Measurements from ENCODE around the gene MEIOSIN. TPM values are rescaled to one million over a fixed set of nuclear protein-coding genes. Genes with fewer than 3 reads are reported as not detected.

MEIOSIN gene
- polyA plus RNA-seq, 1 of the 3 experiments (the other 2 are of a cell fraction): 0.03 TPM

DNA sequence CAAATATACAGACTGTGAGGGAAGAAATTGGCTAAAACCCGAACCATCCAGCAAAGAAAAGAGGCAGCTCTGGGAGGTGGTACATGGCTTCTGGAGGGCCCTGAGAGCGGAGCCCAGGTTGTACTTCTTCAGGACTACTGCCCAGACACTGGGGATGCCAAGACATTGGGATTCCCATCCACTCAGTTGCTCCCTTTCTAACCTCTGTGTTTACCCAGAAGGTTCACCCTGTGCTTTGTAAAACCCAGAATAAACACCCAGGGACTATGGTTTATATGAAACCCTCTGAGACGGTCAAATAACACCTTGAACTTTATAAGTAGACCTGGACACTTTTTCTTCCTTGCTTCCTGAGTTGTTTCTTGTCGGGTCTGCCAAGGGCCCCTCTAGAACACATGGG, 9.7 kb downstream of the MEIOSIN start:
- H3K9ac ChIP-seq: no peak overlapping the region
- H2AFZ ChIP-seq (ENCODE audit: low read depth): no peak overlapping the region
- no peak overlapping the region for H3K27ac ChIP-seq (ENCODE audit: low read depth in 2 of 2, low read length in 1 of 2)
- no peak for DNase-seq
- no peaks in the 10 kb centered on the region for H3F3A ChIP-seq (replicated peaks; ENCODE audit: insufficient read depth)
- H3K9me3 ChIP-seq: no peaks in the 10 kb centered on the region
- no peak overlapping the region for H3K4me2 ChIP-seq
- no peaks in the 10 kb centered on the region for H3K4me1 ChIP-seq (ENCODE audit: control insufficient read depth in 1 of 2, insufficient read depth in 2 of 2, low read depth in 1 of 2, low read length in 1 of 2)
- H3K27me3 ChIP-seq (ENCODE audit: insufficient read depth): no peaks in the 10 kb centered on the region; the same call in 1 of the 2 replicates
- ChIA-PET CTCF (interaction anchor here (1.0 kb wide), 2 partner anchors 24 to 85 kb away, joined by 3 read pairs; no protein-coding TSS in a partner anchor), POLR2A (interaction anchor here (0.6 kb wide), 2 partner anchors 26 to 40 kb away, joined by 4 to 5 read pairs; partner anchors contain the start of gene DMPK)
- WGBS (ENCODE audit: low lambda C conversion rate): 53% methylated on average over 4 of the region's 4 CpGs
- no peak overlapping the region for H3K4me3 ChIP-seq (ENCODE audit: low read depth in 2 of 2, low read length in 1 of 2)
- no peaks in the 10 kb centered on the region for H3K9me2 ChIP-seq
- H3K79me2 ChIP-seq (ENCODE audit: insufficient read depth): no peaks in the 10 kb centered on the region
- TF ChIP-seq, protein P1, sequence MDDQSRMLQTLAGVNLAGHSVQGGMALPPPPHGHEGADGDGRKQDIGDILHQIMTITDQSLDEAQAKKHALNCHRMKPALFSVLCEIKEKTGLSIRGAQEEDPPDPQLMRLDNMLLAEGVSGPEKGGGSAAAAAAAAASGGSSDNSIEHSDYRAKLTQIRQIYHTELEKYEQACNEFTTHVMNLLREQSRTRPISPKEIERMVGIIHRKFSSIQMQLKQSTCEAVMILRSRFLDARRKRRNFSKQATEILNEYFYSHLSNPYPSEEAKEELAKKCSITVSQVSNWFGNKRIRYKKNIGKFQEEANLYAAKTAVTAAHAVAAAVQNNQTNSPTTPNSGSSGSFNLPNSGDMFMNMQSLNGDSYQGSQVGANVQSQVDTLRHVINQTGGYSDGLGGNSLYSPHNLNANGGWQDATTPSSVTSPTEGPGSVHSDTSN (IDR thresholded peaks at IDR 0.05): no peak
- TF ChIP-seq CHD2 (IDR thresholded peaks at IDR 0.05; ENCODE audit: low read length, partially characterized antibody) (no peak), RXRA (IDR thresholded peaks at IDR 0.05; ENCODE audit: borderline replicate concordance, low read depth) (no peak), FOXJ3 (CRISPR knock-in tag; IDR thresholded peaks at IDR 0.05) (no peak), RFX5 (IDR thresholded peaks at IDR 0.05; ENCODE audit: low read length) (no peak), TAF1 (IDR thresholded peaks at IDR 0.05; ENCODE audit: borderline replicate concordance, low read depth, low read length) (no peak), RAD21 (IDR thresholded peaks at IDR 0.05; ENCODE audit: low read length) (no peak), JUND (IDR thresholded peaks at IDR 0.05) (no peak), TCF12 (IDR thresholded peaks at IDR 0.05) (no peak), NRF1 (IDR thresholded peaks at IDR 0.05; ENCODE audit: low read depth, low read length) (no peak)
- TF ChIP-seq, protein P2, sequence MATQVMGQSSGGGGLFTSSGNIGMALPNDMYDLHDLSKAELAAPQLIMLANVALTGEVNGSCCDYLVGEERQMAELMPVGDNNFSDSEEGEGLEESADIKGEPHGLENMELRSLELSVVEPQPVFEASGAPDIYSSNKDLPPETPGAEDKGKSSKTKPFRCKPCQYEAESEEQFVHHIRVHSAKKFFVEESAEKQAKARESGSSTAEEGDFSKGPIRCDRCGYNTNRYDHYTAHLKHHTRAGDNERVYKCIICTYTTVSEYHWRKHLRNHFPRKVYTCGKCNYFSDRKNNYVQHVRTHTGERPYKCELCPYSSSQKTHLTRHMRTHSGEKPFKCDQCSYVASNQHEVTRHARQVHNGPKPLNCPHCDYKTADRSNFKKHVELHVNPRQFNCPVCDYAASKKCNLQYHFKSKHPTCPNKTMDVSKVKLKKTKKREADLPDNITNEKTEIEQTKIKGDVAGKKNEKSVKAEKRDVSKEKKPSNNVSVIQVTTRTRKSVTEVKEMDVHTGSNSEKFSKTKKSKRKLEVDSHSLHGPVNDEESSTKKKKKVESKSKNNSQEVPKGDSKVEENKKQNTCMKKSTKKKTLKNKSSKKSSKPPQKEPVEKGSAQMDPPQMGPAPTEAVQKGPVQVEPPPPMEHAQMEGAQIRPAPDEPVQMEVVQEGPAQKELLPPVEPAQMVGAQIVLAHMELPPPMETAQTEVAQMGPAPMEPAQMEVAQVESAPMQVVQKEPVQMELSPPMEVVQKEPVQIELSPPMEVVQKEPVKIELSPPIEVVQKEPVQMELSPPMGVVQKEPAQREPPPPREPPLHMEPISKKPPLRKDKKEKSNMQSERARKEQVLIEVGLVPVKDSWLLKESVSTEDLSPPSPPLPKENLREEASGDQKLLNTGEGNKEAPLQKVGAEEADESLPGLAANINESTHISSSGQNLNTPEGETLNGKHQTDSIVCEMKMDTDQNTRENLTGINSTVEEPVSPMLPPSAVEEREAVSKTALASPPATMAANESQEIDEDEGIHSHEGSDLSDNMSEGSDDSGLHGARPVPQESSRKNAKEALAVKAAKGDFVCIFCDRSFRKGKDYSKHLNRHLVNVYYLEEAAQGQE (IDR thresholded peaks at IDR 0.05; ENCODE audit: low read depth, low read length): no peak
- TF ChIP-seq, protein P3, sequence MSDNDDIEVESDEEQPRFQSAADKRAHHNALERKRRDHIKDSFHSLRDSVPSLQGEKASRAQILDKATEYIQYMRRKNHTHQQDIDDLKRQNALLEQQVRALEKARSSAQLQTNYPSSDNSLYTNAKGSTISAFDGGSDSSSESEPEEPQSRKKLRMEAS (IDR thresholded peaks at IDR 0.05; ENCODE audit: low read depth): no peak
- TF ChIP-seq, protein P4, sequence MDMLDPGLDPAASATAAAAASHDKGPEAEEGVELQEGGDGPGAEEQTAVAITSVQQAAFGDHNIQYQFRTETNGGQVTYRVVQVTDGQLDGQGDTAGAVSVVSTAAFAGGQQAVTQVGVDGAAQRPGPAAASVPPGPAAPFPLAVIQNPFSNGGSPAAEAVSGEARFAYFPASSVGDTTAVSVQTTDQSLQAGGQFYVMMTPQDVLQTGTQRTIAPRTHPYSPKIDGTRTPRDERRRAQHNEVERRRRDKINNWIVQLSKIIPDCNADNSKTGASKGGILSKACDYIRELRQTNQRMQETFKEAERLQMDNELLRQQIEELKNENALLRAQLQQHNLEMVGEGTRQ (IDR thresholded peaks at IDR 0.05; ENCODE audit: borderline replicate concordance, low read depth, low read length): no peak
- H3K36me3 ChIP-seq (replicated peaks in 1 of 2; ENCODE audit: control insufficient read depth in 1 of 2, insufficient read depth in 2 of 2, low read length in 1 of 2): no peaks in the 10 kb centered on the region
- H4K20me1 ChIP-seq (ENCODE audit: insufficient read depth): no peaks in the 10 kb centered on the region

All from SK-N-SH (cell line).